Stomach (tissue), 9 donors: Measurements from ENCODE around the gene ZFYVE1. TPM values are rescaled to one million over a fixed set of nuclear protein-coding genes. Genes with fewer than 3 reads are reported as not detected.

Source experiments
- DNase-seq, 2 donors: peaks; one replicate each; pipeline versions ENCODE4 v3.0.0 to v3.0.0-alpha.2; 2013 to 2019
- H3K27ac ChIP-seq, 5 donors: fragments of 200-600 bp in 4 of 5; sonication (generic) in 4 of 5; one replicate each; pipeline ENCODE4 v1.5.1; 2013 to 2019; ENCODE audit warnings: mild to moderate bottlenecking in 1 of 5, moderate library complexity in 1 of 5
- H3K27me3 ChIP-seq, 3 donors: fragments of 200-600 bp; sonication (generic); one replicate each; pipeline ENCODE4 v1.5.1; 2017 to 2019; ENCODE audit warnings: mixed run types in 1 of 3
- H3K36me3 ChIP-seq, 4 donors: fragments of 200-600 bp; sonication (generic); 1 replicate in 3 of 4; 2 replicates in 1 of 4; pipeline ENCODE4 v1.5.1; 2016 to 2019
- H3K4me1 ChIP-seq, 4 donors: fragments of 200-600 bp; sonication (generic); one replicate each; pipeline ENCODE4 v1.5.1; 2016 to 2019
- H3K4me3 ChIP-seq, 4 donors: fragments of 200-600 bp; sonication (generic) in 3 of 4; one replicate each; pipeline ENCODE4 v1.5.1; 2016 to 2019; ENCODE audit warnings: mild to moderate bottlenecking in 1 of 4
- H3K9me3 ChIP-seq, 4 donors: fragments of 200-600 bp; sonication (generic); one replicate each; pipeline ENCODE4 v1.5.1; 2016 to 2019
- EP300 ChIP-seq: sonication (generic); formaldehyde crosslinking; IDR thresholded peaks from one replicate; pipeline ENCODE4 v1.6.1; 2017; ENCODE audit warnings: antibody characterized with exemption
- POLR2A ChIP-seq, 4 donors: fragments of 450-650 bp; IDR thresholded peaks; one replicate each; pipeline ENCODE4 v1.6.1; 2016; ENCODE audit warnings: antibody characterized with exemption in 4 of 4, control low read depth in 2 of 4, mild to moderate bottlenecking in 1 of 4, moderate library complexity in 1 of 4
- POLR2AphosphoS5 ChIP-seq, 3 donors: sonication (generic); formaldehyde crosslinking; IDR thresholded peaks; one replicate each; pipeline ENCODE4 v1.6.1; 2016; ENCODE audit warnings: antibody characterized with exemption in 3 of 3
- WGBS, 5 donors: extraction: QIAGEN DNeasy Blood & Tissue Kit in 3 of 5; methylation state at CpG; one replicate each; pipeline versions ENCODE4 v1.1.5 to v1.1.7; 2013 to 2018; 5-methylcytosine and 5-hydroxymethylcytosine counted together
- intact Hi-C: fragments of 100-400 bp; cut with DNase I; formaldehyde crosslinking; loops from one replicate; pipeline ENCODE4 v1.15.1; 2023; ENCODE audit warnings: low total_unique reads
- polyA plus RNA-seq, 3 donors: library from polyadenylated mRNA; stranded (reverse); fragments of 200-250 nt; gene quantifications; one replicate each; pipeline ENCODE4 v1.2.3, GENCODE V29; 2013
- total RNA-seq, 5 donors: library from RNA; depleted of rRNA; stranded (reverse); fragments of >200 nt; gene quantifications; one replicate each; pipeline versions ENCODE4 v1.1.0 to v1.2.3, GENCODE V29; 2014 to 2016
- TF ChIP-seq, protein P1 (sequence below), 7 experiments: fragments of 450-650 bp in 4 of 7; fragments of 200-600 bp in 3 of 7; sonication (generic) in 3 of 7; IDR thresholded peaks; one replicate each; pipeline ENCODE4 v1.5.1; 2016 to 2019; ENCODE audit warnings: antibody characterized with exemption in 7 of 7, control low read depth in 2 of 7, mild to moderate bottlenecking in 1 of 7
- donor health status: healthy with polysubstance abuse.
- donor health status: Bipolar disorder and iron deficiency.
- donor health status: healthy.

ZFYVE1 gene
- total and polyA plus RNA-seq, 8 donors: 2.7 to 50.8 (median 5.8) TPM

DNA sequence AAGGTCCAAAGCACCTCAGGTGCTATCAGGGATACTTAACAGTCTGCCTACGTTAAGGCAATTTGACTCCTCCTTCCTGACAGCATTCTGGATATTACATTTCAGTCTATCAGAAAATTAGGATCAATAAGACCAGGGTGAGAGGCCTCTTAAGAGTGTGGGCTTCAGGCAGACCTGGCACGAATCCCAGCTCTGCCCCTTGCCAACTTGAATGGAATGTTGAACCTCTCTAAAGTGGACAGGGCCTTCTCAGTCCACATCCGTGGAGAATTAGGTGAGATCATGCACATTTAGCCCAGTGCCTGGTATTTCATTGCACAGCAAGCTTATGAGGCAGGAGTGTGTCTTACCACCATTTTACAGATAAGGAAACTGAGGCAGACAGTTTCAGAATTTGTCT lies 74.7 kb downstream of the ZFYVE1 start:
- 69 to 78% (median 73%) methylated on average over 3 of the region's 3 CpGs for WGBS, 5 donors
- intact Hi-C loops: no loop called here
- Histone ChIP-seq H3K4me1 (no peaks in the 10 kb centered on the region), H3K27ac (no peak overlapping the region), H3K36me3 (peaks cover 16 to 67% (median 61%) of the 10 kb centered on the region in 4 donors), H3K27me3 (no peaks in the 10 kb centered on the region), H3K9me3 (no peaks in the 10 kb centered on the region), H3K4me3 (no peak overlapping the region)
- no peak for DNase-seq
- TF ChIP-seq EP300 (no peak), POLR2A (IDR thresholded peaks at IDR 0.05) (no peak), POLR2AphosphoS5 (IDR thresholded peaks at IDR 0.05) (no peak)
- TF ChIP-seq, protein P1, sequence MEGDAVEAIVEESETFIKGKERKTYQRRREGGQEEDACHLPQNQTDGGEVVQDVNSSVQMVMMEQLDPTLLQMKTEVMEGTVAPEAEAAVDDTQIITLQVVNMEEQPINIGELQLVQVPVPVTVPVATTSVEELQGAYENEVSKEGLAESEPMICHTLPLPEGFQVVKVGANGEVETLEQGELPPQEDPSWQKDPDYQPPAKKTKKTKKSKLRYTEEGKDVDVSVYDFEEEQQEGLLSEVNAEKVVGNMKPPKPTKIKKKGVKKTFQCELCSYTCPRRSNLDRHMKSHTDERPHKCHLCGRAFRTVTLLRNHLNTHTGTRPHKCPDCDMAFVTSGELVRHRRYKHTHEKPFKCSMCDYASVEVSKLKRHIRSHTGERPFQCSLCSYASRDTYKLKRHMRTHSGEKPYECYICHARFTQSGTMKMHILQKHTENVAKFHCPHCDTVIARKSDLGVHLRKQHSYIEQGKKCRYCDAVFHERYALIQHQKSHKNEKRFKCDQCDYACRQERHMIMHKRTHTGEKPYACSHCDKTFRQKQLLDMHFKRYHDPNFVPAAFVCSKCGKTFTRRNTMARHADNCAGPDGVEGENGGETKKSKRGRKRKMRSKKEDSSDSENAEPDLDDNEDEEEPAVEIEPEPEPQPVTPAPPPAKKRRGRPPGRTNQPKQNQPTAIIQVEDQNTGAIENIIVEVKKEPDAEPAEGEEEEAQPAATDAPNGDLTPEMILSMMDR (IDR thresholded peaks at IDR 0.05): no peak

DNA sequence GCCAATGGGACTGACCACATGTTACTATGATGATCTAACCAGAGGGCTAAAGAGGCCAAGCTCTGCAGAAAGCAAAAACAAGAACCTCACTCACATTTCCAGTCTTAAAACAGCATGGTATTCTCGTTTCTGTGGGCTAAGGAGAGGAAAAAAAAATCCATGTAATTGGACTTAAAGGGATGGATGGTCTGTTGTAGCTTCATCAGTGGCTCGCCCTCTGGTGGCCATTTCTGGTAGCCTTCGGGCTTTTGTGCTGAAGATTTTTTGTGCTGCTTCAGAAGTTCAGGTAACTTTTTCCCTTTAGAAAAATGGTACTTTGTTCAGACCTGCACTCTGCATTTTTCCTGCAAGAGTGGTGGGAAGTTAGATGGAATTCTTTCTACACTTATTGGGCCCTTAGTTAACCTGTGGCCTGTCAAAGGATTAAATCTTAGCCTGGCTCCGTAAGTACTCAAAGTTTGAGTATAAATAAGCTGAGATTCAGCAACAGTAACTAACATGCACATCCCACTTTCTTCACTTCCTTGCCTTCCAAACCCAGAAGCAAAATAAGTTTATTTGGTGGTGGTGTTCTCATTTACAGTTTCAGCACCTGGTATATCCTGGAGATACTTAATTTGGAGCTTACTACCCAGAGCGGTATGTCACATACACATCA lies 78.3 kb downstream of the ZFYVE1 start:
- WGBS, 5 donors: 39 to 42% (median 41%) methylated on average over 5 of the region's 5 CpGs
- Histone ChIP-seq H3K27ac (no peak overlapping the region), H3K27me3 (no peaks in the 10 kb centered on the region), H3K9me3 (no peaks in the 10 kb centered on the region), H3K4me1 (no peaks in the 10 kb centered on the region), H3K36me3 (peaks cover 5 to 69% (median 65%) of the 10 kb centered on the region in 4 donors), H3K4me3 (no peak overlapping the region)
- DNase-seq: peak; percentile 72 to 81
- TF ChIP-seq POLR2A (IDR thresholded peaks at IDR 0.05) (no peak), POLR2AphosphoS5 (IDR thresholded peaks at IDR 0.05) (no peak), EP300 (no peak)
- TF ChIP-seq, protein P1 (IDR thresholded peaks at IDR 0.05): peak in 5 of 7 experiments; percentile 46 to 89 (median 78)
- intact Hi-C loops: no loop called here

DNA sequence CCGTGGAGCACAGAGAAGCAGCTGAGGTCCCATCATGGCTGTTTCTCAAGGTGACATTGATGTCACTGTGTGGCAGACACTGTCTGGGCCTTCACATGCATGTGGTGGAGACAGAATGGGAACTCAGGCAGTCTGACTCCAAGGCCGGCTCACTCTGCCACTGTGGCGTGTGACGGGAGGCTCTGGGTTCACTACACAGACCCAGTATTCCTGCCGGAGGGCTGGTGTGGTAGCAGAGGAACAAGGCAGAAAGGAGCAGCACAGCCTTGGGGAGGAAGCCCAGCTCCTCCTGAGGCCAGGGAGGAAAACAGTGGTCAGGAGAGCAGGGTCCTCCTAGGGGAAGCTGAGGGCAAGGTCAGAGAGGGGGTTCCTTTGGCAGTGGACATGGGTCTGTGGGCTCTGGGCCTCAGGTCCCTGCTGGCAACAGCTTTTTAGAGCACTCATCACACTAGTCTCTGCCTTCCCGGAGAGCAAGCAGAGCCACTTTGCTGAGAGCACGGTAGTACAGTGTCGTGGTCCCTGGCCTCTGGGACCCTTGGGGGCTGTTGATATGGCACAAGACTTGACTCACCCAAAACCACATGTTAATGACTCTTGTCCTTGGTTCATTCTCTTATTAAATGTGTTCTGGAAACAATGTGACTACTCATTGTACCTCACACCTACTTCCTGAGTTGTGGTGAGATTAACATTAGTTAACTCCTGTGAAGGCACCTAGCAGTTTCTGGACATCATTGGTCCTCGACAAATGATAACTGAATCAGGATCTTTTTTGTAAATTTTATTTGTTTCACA lies 79.3 kb downstream of the ZFYVE1 start:
- intact Hi-C loops: no loop called here
- Histone ChIP-seq H3K9me3 (no peaks in the 10 kb centered on the region), H3K4me3 (no peak overlapping the region), H3K4me1 (no peaks in the 10 kb centered on the region), H3K27me3 (no peaks in the 10 kb centered on the region), H3K27ac (no peak overlapping the region), H3K36me3 (peaks cover 14 to 80% (median 73%) of the 10 kb centered on the region in 4 donors)
- 88 to 92% (median 89%) methylated on average over 9 of the region's 9 CpGs for WGBS, 5 donors
- no peak for DNase-seq
- TF ChIP-seq, protein P1 (IDR thresholded peaks at IDR 0.05): no peak
- no peak for TF ChIP-seq POLR2A (IDR thresholded peaks at IDR 0.05)
- TF ChIP-seq EP300: no peak
- no peak for TF ChIP-seq POLR2AphosphoS5 (IDR thresholded peaks at IDR 0.05)

DNA sequence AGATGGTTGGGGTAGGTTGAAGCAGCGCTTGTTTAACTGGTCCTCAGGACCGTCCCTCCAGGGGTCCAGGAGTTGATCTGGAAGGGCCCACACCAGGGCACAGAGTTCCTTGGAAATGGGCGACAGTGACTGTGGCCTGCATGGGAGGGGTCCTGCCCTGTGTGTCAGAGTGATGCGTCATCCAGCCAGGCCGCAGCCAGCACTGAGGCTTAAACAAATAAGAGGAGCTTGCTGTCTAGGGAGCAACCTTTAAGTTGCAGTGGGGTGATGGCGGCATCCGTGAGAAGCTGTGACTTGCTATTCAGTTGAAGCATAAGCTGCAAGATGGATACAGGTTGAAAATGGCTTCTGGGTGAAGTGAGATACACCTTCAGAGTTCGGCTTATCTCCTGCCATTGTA lies 80.4 kb downstream of the ZFYVE1 start:
- WGBS, 5 donors: 89 to 93% (median 90%) methylated on average over 8 of the region's 8 CpGs
- intact Hi-C loops: no loop called here

More for the DNA sequence above, 80.4 kb downstream of the ZFYVE1 start:
- H3K9me3 ChIP-seq: no peaks in the 10 kb centered on the region
- H3K36me3 ChIP-seq: peaks cover 21 to 81% (median 74%) of the 10 kb centered on the region in 4 donors
- H3K27ac ChIP-seq: no peak overlapping the region
- H3K27me3 ChIP-seq: no peaks in the 10 kb centered on the region
- TF ChIP-seq, protein P1 (IDR thresholded peaks at IDR 0.05): no peak
- no peak for TF ChIP-seq EP300
- H3K4me1 ChIP-seq: no peaks in the 10 kb centered on the region
- H3K4me3 ChIP-seq: no peak overlapping the region
- no peak for DNase-seq
